HG03575 (cell line): ENCODE data around the gene NDUFA11.
"Not testable (repeated sequence)": the region's sequence is repeated elsewhere in the genome, so short reads cannot be mapped to it uniquely, and the experiment has no call there.

Source experiments
- ATAC-seq: cut with Tn5 transposase; IDR thresholded peaks from one replicate; pipeline ENCODE4 v1.9.1; 2021; ENCODE audit not compliant: unreplicated experiment, insufficient number of reproducible peaks, low FRiP score; ENCODE audit errors: extremely low read depth

The NDUFA11 gene

DNA sequence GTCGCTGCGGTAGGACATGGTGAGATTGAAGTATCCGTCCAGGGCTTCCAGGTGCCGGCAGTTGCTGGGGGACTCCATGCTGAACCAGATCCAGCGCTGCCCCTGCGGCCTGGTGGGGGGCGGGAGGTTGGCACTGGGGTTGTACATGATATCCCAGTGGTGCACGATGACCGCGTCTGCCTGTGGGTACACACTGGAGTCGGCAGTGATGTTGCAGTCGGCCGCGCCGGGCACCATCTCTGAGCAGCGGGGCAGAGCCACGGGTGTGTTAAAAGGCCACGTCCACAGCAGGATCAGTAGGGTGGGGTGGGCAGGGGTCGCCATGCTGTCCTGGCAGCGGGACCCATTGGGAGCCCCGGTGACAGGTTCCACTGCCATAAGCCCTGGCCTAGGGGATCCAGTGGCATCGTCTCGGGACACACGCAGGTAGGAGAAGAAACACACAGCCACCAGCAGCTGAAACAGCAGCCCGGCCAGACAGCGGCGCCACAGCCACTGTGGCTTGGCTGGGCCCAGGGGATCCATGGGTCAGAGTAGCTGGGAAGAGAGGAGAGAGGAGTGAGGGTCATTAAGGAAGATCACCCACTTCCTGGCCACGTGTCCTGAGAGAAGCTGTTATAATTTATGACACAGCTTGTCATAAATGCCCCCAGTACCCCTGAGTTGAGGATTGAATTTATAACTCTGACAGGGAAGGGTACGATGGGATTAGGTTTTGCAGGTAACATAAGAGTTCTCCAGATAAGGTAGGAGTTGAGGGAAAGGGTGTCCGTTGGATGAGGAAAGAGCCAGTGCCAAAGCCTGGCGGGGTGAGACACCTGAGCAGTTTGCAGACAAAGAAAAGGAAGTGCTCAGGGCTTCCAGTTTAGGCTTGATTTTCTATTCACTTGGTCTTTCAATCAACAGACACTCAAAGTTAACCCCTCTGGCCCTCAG, 36.1 kb downstream of the NDUFA11 start:
- ATAC-seq = no peak

DNA sequence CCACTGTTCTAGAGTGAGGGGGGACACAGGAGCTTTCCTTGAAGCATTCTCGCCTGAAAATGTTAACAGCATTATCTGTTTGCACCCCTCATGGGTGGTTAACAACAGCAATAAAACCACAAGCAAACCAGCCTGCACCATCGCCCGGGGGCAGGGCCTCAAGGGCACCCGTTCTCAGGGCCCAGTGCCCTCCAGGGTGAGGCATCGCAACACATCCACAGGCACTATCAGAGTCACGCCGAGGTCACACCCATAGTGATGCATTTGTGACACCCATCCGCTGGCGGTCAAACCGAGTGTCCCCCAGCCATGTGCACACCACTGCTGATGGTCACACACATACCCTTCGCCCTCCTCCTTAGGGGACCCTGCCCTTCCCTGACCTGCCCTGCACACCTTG, 37.8 kb downstream of the NDUFA11 start:
- ATAC-seq = no peak

GRCh38 chr19:5864725-5865486, 38.7 kb downstream of the NDUFA11 start:
- no peak for ATAC-seq

- ATAC-seq = no peak
Observed at GRCh38 chr19:5864013-5864720, 39.4 kb downstream of the NDUFA11 start.

DNA sequence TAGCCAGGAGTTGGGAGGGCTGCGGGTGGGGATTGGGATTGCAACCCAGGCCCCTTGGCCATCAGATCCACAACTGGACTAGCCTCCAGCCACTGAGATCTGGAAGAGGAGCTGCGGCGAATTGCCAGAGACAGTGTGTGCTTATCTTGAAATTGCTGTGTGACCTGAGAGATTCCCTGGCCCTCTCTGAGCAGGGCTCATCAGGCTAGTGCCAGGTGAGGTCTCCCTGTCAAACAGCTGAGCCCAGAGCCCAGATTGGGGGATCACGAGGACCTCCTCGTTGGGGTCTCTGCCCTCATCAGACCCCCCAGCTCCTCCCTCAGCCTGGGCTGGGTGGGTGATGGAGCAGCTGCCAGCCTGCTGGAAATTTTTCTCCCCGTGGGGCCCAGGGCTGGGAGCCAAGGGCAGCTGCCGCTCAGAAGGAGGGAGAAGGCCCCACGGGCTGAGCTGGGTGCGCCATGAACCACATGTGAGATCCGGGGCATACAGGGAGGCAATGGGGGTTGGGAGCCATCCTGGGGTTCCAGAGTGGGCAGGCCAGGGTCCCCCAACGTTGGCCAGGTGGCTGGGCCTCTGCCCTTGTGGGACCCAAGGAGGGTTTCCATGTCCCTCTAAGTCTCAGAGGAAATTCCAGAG, 40.4 kb downstream of the NDUFA11 start:
- ATAC-seq = no peak

DNA sequence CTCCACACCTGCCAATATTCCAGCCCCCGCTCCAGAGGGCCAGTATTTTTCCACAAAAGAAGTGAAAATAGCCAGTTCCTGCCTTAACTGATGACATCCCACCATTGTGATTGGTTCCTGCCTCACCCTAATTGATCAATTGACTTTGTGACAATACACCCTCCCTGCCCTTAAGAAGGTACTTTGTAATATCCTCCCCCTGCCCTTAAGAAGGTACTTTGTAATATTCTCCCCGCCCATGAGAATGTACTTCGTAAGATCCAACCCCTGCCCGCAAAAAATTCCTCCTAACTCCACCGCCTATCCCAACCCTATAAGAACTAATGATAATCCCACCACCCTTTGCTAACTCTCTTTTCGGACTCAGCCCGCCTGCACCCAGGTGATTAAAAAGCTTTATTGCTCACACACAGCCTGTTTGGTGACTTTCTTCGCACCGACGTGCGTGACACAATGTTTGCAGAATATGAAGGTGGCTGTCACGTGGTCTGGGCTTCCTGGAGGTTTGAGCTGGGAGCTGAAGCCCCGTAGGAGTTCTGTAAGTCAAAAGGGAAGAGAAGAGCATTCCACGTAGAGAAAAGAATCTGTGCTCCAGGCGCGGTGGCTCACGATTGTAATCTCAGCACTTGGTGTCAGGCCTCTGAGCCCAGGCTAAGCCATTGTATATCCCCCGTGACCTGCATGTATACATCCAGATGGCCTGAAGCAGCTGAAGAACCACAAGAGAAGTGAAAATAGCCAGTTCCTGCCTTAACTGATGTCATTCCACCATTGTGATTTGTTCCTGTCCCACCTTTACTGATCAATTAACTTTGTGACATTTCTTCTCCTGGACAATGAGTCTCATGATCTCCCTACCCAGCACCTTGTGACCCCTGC, 46.1 kb downstream of the NDUFA11 start:
- ATAC-seq = no peak

DNA sequence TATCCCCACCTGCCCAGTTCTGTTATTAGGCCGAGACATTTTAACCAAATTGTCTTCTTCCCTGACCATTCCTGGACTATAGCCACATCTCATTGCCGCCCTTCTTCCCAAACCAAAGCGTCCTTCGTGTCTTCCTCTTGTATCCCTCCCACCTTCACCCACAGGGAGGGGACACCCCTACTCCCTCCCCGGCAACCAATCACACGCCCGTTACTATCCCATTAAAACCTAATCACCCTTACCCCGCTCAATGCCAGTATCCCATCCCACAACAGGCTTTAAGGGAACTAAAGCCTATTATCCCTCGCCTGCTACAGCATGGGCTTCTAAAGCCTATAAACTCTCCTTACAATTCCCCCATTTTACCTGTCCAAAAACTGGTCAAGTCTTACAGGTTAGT, 48.4 kb downstream of the NDUFA11 start:
- not testable (repeated sequence) for ATAC-seq

- ATAC-seq = not testable (repeated sequence)
Observed at GRCh38 chr19:5854121-5854520, 49.5 kb downstream of the NDUFA11 start.

DNA sequence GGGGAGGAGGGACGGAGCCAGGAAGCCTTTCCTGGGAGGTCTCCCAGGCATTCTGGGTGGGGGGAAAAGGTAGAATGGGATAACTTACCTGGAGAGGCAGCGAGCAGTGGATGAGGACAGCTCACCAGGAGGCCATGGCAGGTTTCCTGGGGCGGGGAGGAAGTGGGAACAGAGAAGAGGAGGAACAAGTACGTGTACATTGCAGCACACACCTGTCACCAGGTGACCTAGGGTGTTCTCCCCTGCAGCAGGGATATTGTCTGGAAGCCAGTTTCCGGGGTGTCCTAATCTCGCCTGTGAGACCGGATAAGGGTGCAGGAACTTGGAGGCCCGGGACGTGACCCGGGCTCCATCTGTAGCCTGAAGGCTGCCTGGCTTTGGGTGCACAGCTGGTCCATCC, 52.3 kb downstream of the NDUFA11 start, which contains the start of gene FUT3:
TSS of gene FUT3 (minus strand) at position 148 of the 400 bp plus-strand sequence.
- no peak for ATAC-seq

GRCh38 chr19:5850743-5851293, 52.8 kb downstream of the NDUFA11 start:
- no peak for ATAC-seq

- ATAC-seq = no peak
Observed at GRCh38 chr19:5850189-5850588, 53.4 kb downstream of the NDUFA11 start.

- not testable (repeated sequence) for ATAC-seq
Observed at GRCh38 chr19:5848621-5849020, 55.0 kb downstream of the NDUFA11 start.

DNA sequence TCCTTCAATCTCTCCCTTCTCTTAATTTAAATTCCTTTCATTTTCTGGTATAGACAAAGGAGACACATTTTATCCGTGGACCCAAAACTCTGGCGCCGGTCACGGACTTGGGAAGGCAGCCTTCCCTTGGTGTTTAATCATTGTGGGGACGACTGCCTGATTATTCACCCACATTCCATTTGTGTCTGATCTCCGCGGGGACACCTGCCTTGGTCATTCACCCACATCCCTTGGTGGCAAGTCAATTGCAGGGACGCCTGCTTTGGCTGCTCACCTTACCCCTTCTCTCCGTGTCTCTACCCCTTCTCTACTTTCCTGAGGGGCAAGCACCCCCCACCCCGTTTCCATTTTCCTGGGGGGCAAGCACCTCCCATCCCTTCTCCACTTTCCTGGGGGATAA, 55.7 kb downstream of the NDUFA11 start:
- not testable (repeated sequence) for ATAC-seq
